Hepatocyte (in vitro differentiated cells): ENCODE measurements around the gene TAS2R9.

ENCODE experiments used
- EZH2 ChIP-seq: fragments of 200-600 bp; sonication (generic); IDR thresholded peaks from 2 replicates; pipeline ENCODE4 v1.6.1; 2016; ENCODE audit warnings: antibody characterized with exemption, mild to moderate bottlenecking, borderline replicate concordance
- EZH2phosphoT487 ChIP-seq: fragments of 200-600 bp; sonication (generic); IDR thresholded peaks from one replicate; pipeline ENCODE4 v1.6.1; 2018; ENCODE audit warnings: antibody characterized with exemption, mild to moderate bottlenecking, low read depth, moderate library complexity; ENCODE audit not compliant: unreplicated experiment, severe bottlenecking
- TF ChIP-seq, protein P1 (sequence below): fragments of 200-600 bp; sonication (generic); IDR thresholded peaks from 2 replicates; pipeline ENCODE4 v1.5.1; 2016; ENCODE audit warnings: antibody characterized with exemption, mild to moderate bottlenecking; ENCODE audit not compliant: poor library complexity

DNA sequence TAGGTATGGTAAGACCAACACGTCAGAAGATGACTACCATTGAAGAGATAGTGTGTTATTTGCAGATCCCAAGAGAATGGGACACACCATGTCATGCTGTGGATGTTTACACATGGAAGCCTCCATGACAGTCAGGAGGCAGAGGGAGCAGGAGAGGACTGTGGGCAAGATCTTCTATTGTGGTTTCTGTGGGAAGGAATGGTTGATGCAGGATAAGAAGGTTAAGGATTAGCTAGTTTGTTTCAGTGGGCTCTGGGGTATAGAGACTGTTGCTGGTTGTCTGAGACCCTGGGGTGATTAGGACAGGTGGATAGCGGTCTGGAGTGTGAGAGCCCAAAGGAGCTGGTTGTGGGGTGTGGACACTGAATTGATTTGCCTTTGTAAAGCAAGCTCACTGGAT, 30.9 kb downstream of the TAS2R9 start:
- TF ChIP-seq EZH2phosphoT487 (no peak), EZH2 (no peak)
- TF ChIP-seq, protein P1, sequence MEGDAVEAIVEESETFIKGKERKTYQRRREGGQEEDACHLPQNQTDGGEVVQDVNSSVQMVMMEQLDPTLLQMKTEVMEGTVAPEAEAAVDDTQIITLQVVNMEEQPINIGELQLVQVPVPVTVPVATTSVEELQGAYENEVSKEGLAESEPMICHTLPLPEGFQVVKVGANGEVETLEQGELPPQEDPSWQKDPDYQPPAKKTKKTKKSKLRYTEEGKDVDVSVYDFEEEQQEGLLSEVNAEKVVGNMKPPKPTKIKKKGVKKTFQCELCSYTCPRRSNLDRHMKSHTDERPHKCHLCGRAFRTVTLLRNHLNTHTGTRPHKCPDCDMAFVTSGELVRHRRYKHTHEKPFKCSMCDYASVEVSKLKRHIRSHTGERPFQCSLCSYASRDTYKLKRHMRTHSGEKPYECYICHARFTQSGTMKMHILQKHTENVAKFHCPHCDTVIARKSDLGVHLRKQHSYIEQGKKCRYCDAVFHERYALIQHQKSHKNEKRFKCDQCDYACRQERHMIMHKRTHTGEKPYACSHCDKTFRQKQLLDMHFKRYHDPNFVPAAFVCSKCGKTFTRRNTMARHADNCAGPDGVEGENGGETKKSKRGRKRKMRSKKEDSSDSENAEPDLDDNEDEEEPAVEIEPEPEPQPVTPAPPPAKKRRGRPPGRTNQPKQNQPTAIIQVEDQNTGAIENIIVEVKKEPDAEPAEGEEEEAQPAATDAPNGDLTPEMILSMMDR, result no peak
